ENCODE measurements around the gene FDX2.
"Not testable (repeated sequence)": the region's sequence is repeated elsewhere in the genome, so short reads cannot be mapped to it uniquely, and the experiment has no call there.

The FDX2 gene

GRCh38 chr19:10315335-10316214, at the start of gene FDX2:
Gene FDX2, minus strand, starts transcription at chr19:10316015. Its CDS starts 19 bp downstream, at chr19:10315996.
- peak; percentile 93 for DNase-seq (ENCODE audit: low spot score)

GRCh38 chr19:10365518-10365917, 49.7 kb upstream of the FDX2 start:
- no peak for DNase-seq (ENCODE audit: low spot score)

- no peak for DNase-seq (ENCODE audit: low spot score)
Measured at GRCh38 chr19:10364644-10365043, 48.8 kb upstream of the FDX2 start.

GRCh38 chr19:10363789-10364281, 48.0 kb upstream of the FDX2 start:
- DNase-seq (ENCODE audit: low spot score), result no peak

- no peak for DNase-seq (ENCODE audit: low spot score)
Measured at GRCh38 chr19:10362259-10362658, 46.4 kb upstream of the FDX2 start.

GRCh38 chr19:10361569-10362011, 45.8 kb upstream of the FDX2 start:
- no peak for DNase-seq (ENCODE audit: low spot score)

- DNase-seq (ENCODE audit: low spot score), result no peak
Measured at GRCh38 chr19:10356431-10356830, 40.6 kb upstream of the FDX2 start.

- peak; percentile 95 for DNase-seq (ENCODE audit: low spot score)
Measured at GRCh38 chr19:10353793-10354391, 38.1 kb upstream of the FDX2 start.

- peak; percentile 92 for DNase-seq (ENCODE audit: low spot score)
Measured at GRCh38 chr19:10352764-10353671, 37.2 kb upstream of the FDX2 start.

- DNase-seq (ENCODE audit: low spot score), result no peak
Measured at GRCh38 chr19:10346509-10346908, 30.7 kb upstream of the FDX2 start.

GRCh38 chr19:10344780-10345179, 29.0 kb upstream of the FDX2 start:
- DNase-seq (ENCODE audit: low spot score), result no peak

GRCh38 chr19:10343495-10343894, 27.7 kb upstream of the FDX2 start:
- DNase-seq (ENCODE audit: low spot score), result no peak

- no peak for DNase-seq (ENCODE audit: low spot score)
Measured at GRCh38 chr19:10339977-10340376, 24.2 kb upstream of the FDX2 start.

GRCh38 chr19:10339380-10339960, 23.7 kb upstream of the FDX2 start, which contains the start of gene ICAM3:
Gene ICAM3, minus strand, starts transcription at chr19:10339624. Its CDS starts 10 bp downstream, at chr19:10339614.
- no peak for DNase-seq (ENCODE audit: low spot score)

GRCh38 chr19:10338940-10339339, 23.1 kb upstream of the FDX2 start:
- DNase-seq (ENCODE audit: low spot score), result no peak

GRCh38 chr19:10336725-10337124, 20.9 kb upstream of the FDX2 start:
- DNase-seq (ENCODE audit: low spot score), result not testable (repeated sequence)

GRCh38 chr19:10335352-10335985, 19.7 kb upstream of the FDX2 start:
- no peak for DNase-seq (ENCODE audit: low spot score)

- peak; percentile 95 for DNase-seq (ENCODE audit: low spot score)
Measured at GRCh38 chr19:10334588-10335351, 19.0 kb upstream of the FDX2 start.

GRCh38 chr19:10333758-10334587, 18.2 kb upstream of the FDX2 start:
- peak; percentile 53 for DNase-seq (ENCODE audit: low spot score)

Data from ecto neural progenitor cell (in vitro differentiated cells).